HG02870 (cell line): ENCODE measurements around the gene KRTAP10-2.

Experiments
- ATAC-seq: cut with Tn5 transposase; IDR thresholded peaks from one replicate; pipeline ENCODE4 v1.9.1; 2021; ENCODE audit warnings: mild to moderate bottlenecking, moderate library complexity; ENCODE audit not compliant: unreplicated experiment

KRTAP10-2 gene

DNA sequence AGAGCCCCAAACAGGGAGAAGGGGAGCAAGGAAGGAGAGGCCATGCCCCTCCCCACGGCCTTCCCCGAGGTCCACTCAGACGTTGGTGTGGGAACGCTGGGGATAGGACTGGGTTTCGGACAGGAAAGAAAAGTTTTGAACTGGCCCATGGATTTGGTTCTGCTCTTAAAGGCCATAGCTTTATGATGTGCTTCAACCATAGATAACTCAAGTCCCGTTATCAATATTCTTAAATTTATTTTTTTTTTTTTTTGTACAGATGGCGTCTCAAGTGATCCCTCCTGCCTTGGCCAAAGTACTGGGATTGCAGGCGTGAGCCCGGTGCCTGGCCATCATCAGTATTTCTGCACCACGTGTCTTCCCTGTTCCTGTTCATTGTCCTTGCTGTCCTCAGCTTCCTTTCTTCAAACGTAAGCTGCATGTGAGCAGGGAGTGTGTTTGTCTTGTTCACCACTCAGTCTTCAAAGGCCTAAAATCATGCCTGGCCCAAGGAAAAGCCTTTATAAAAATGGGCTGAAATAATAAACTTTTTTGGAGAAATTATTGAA lies 10.5 kb downstream of the KRTAP10-2 start:
- no peak for ATAC-seq

DNA sequence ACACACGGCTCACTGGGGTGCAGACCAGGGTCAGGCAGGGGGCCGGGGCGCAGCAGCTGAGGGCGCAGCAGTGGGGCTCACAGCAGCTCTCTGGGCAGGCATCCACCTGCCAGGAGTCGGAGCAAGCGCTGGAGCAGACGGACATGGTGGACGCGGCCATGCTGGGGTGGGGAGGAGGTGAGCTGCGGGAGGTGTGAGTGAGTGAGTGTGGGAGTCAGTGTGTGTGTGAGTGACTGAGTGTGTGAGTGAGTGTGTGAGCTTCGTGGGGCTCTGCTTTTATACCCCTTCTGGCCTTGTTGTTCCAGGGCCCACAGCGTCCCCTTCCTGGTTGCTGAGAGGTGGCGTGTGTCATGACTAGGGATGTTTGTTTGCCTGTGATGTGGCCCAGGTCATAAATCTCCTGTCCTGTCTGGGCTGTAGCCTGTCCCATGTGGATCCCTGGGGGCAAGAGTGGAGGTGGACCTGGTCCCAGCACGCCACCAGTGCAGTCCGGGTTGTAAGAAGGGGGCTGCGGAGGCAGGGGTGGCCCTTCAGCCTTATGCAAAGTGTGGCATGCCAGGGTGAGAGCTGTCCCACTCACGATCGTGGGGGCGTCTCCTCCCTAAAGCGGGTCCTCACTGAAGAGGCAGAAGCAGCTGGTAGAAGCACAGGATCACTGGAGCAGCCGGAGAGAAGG lies 11.2 kb downstream of the KRTAP10-2 start, which contains the start of gene KRTAP10-1:
TSS of gene KRTAP10-1 (minus strand) at position 205 of the 676 bp plus-strand sequence. CDS start at position 160, 45 bp downstream.
- ATAC-seq = no peak

DNA sequence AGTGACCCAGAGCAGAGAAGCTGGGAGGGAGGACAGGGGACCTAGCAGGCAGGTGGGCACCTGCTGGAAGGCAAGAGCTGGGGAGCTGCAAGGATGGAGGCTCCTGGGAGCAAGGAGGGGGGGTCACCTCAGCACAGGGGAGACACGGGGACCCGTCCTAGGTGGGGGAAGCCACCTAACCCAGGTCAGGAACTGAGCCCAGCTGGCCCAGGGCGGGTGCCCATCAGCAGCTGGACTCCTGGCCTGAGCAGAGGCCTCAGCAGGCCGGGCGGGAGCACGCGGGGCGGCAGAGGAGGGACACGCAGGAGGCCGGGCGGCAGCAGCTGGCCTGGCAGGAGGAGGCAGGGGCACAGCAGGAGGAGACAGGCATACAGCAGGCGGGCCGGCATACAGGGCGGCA lies 12.3 kb downstream of the KRTAP10-2 start:
- ATAC-seq = no peak

DNA sequence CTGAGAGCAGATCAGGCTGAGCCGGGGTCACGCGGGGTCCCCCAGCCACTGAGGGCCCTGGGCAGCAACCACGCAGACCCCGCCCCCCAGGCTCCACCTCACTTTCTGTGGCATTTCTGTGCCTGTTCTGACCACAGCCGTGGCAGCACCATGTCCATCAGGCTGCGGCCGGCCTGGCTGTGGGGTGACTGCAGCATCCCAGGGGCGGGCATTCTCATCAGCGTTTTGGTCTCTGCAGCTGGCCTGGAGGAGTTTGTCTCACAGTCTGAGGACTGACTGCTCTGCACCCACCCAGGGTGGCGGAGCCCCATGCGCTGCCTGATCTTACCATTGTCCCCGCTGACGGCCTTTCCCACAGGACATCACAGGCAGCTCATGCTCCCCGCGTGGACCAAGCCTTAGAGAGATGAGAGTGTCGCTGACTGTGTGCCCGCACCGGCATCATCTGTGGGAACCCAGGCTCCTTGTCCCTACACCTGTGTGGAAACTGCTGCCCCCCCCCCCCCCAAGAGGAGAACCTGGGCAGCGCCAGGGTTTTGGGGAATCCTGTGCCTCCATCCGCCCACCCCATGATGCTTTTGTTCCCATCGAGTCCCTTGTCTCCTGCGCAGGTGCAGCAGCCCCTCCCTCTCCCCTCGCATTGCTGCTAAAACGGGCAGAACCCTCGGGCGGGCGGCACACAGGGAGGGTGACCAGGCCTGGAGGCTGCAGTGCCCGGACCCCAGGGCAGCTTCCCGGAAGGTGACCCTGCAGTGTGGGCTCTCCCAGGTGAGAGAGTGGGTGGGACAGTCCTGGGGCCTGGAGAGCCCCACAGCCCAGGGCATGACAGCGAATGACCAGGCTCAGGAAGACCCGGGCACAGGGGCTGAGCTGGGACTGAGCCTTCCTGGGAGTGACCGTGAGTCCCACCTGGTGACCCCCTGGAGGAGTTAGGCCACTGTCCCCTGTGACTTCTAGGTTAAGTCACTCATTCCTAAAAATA lies 13.1 kb downstream of the KRTAP10-2 start:
- no peak for ATAC-seq

DNA sequence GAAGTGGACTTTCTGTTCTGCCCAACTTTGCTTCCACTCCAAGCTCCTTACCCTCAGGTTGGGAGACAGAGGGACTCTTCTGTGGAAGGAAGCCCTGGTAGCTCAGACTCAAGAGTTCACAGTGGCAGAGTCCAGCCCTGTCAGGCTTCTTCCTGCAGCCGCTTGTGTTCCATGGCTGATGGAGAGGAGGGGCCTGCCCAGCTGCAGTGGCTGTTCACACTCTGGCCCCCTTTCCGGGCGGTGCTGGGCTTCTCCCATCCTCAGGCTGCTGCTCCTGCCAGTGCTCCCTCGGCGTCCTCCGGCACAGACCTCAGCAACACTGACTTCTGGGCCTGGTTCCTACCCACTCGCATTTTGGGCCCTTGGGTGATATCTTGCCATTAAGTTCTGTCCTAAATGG lies 15.3 kb downstream of the KRTAP10-2 start:
- no peak for ATAC-seq

DNA sequence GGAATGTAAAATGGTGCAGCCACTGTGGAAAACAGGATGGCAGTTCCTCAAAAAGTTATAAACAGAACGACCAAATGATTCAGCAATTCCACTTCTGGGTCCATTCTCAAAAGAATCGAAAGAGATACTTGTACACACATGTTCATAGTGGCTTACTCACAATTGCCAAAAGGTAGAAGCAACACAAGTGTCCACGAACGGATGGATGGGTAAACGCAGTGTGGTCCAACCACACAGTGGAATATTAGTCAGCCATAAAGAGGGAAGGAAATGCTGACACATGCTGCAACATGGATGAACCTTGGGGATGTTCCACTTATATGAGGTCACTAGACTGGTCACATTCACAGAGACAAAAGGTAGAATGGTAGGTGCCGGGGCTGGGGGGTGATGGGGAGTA lies 16.6 kb downstream of the KRTAP10-2 start:
- no peak for ATAC-seq

DNA sequence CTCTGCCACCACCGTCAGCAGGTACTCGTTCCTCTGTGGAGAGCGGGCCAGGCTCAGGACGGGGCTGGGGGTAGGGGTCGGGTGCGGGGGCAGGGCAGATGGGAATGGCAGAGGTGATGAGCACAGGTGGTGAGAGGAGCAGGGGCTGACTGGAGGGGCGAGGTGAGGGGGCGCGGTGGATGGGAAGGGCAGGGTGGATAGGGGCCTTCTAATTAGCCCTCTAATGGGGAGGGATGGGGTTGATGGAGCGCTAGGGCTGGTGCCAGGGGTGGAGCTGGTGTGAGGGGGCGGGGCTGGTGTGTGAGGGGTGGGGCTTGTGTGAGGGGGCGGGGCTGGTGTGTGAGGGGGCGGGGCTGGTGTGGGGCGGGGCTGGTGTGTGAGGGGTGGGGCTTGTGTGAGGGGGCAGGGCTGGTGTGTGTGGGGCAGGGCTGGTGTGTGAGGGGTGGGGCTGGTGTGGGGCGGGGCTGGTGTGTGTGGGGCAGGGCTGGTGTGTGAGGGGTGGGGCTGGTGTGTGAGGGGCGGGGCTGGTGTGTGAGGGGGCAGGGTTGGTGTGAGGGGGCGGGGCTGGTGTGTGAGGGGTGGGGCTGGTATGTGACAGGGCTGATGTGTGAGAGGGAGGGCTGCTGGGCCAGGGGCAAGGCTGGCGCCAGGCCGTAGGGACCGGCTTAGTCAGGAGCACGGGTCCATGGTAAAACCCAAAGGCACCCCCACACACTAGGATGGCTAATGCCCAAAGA lies 17.2 kb downstream of the KRTAP10-2 start:
- ATAC-seq = no peak

DNA sequence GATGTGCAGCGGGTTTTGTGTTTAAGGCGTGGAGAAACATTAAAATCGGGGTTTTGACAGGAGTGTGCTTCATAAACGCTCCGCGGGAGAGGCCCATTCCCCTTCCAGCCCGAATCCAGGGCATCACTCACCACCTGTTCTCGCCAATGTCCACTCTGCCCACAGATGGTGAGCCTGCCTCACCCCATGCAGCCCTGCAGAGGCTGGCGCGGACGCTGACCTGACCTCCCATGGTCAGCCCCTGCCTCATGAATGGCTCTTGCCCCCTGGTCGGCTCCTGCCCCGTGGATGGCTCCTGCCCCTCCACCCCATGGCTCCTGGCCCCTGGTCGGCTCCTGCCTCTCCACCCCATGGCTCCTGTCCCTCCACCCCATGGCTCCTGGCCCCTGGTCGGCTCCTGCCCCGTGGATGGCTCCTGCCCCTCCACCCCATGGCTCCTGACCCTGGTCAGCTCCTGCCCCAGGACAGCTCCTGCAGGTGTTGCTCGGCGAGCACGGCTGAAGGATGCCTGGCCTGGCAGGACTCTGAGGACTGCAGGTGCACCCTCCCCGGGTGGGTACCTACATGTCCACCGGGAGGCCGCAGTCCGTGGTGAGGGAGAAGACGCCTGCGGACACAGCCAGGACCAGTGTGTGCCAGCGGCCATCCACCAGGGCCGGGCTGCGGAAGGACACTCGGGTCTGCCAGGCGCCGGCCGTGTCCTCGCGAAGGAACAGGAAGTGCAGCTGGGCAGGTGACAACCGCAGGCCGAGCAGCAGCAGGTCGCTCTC lies 18.0 kb downstream of the KRTAP10-2 start:
- no peak for ATAC-seq

DNA sequence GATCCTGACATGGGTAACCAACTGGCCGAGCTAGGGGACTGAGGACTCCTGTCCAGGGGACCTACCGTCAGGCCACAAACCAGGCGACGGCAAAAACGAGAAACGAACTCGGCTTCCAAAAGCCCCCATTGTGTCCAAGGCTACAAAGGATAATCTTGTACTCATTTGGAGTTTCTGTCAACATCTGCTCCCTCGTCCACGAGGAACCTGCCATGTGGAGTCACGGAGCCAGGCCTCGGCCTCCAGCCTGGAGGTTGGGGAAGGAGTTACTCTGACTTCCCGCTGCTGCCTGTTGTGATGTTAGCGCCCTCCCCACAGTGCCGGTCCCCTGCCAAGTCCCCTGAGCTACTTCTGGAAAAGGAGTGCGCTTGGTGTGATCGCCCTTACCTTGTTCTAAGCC lies 18.6 kb downstream of the KRTAP10-2 start:
- no peak for ATAC-seq

DNA sequence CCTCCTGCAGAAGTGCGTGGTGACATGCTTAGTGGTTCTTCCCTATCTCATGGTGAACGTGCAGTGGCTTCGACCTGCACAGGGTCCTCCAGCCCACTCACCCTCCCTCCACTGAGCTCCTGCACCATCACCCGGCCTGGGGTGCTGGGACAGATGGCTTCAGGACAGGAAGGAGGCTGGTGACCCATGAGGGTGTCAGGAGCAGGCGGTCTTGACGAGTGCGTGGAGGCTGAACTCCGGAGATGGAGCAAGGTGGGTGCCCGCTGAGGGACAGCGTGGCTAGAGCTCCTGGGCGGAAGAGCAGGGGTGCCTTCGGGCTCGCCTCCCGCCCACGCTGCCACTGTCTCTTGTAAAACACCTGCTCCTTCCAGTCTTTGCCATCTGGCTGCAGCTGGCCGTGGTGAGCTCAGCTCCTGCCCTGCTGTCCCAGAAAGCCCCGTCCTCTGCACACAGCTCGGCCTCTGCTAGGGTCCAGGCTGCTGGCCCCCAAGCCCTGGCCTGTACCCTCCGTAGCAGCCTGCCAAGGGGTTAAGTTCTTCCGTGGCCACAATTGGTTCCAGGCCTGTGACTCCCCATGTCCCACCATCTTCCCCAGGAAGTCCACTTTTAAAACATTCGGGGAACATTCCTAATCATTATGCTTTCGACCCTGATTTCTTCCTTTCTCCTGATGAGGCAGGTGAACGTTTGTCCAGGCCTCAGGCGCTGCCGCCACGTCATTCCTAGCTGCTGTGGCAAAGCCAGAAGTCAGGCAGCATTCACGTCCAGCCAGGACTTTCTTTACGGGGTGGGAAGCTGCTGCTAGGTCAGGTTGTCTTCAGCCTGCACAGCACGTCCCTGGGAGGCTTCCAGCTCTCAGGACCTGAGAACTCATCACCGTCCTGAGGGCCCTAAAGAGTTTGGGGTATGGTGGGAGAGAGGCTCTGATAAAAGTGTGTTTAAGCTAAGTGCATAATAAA lies 19.4 kb downstream of the KRTAP10-2 start:
- no peak for ATAC-seq

DNA sequence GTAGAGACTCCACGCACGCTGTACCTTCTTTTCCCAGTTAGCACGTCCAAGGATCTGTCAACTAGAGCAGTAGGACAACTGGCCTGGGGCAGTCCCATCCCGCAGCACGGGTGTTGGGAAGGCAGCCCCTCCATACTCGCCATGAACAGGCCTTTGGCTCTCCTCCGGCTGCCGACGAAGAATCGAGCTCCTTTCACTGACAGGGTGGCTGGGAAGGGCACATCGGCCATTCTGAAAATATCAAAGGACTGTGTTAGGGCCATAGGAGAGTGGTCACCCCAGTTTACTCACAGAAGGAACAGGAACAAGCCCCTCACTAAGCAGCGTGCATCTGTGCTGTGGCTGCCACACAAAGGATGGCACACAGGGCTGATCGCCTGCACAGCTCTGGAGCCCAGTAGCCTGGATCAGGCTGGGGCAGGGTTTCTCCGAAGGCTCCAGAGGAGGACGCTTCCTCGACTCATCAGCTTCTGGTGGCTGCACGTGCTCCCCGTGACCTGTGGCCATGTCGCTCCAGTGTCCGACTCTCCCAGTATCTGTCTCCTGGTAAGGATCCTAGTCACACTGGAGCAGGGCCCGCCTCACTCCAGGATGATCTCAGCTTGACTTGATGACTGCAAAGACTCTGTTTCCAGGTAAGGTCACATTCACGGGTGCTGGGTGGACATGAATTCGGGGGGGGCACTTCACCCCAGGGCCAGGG lies 20.3 kb downstream of the KRTAP10-2 start:
- no peak for ATAC-seq

DNA sequence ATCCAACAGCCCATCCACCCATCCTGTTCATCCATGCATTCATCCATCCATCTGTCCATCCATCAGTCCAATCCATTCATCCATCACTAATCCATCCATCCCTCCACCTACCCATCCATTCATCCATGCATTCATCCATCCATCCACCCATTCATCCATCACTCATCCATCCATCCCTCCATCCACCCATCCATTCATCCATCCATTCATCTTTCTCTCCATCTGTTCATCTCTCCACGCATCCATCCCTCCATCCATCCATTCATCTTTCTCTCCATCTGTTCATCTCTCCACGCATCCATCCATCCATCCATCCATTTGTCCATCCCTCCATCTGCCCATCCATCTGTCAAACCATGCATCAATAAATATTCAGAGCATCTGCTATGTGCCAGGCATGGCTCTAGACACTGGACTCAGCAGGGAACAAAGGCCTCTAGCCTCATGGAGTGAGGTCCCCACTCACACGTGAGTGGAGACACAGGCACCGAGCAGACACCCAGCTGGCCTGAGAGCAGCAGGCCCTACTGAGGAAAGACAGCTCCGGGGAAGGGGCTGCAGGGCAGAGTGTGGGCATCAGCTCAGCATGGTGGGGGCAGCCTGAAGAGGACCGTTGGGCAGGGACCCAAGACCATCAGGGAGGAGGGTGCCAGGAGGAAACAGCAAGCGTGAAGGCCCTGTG lies 20.9 kb downstream of the KRTAP10-2 start:
- no peak for ATAC-seq

DNA sequence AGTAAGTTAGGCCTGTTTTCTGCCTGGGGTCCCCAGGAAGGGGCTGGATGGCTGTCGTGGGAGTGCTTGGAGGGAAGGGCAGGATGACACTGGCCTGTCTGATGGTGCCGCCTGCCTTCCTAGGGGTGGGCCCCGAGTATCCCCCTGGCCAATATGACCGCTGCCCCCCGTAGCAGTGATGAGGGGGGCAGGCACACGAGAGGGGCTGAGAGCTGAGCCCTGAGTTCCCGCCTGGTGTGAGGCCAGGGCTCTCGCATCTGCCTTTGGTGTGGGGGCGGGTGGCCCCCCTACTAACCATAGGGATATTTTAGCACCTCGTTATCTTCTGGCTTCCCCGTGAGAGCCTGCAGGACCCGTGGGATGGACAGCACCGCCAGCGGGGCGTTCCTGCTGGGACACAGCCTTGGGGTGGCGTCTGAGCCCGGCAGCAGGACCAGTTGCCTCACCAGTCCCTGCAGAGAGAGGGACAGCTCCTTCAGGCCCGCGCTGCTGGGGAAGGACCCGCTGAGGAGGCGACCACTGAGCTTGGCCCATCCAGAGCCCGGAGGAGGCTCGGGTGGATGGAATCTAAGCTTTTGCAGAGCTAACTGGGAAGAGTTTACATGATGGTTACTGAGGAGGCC lies 21.7 kb downstream of the KRTAP10-2 start:
- no peak for ATAC-seq

DNA sequence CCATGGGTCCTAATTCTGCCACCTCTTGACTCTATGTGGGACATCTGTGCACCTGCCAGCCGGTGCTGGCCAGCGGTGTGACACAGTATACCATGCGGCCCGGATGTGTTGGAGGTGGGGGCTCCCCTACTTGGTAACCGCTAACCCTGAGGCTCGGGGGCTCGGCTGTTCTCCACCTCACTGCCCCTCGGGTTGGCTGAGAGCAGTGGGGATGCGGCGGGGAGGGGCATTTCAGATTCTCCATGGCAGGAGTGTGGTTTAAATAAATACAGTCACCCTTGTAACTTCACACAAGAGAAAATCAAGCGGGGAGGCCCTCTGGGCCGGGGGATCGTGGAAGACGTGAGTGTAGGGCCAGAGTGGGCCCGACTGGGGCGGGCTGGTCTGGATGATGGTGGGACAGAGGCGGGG lies 22.3 kb downstream of the KRTAP10-2 start:
- no peak for ATAC-seq

DNA sequence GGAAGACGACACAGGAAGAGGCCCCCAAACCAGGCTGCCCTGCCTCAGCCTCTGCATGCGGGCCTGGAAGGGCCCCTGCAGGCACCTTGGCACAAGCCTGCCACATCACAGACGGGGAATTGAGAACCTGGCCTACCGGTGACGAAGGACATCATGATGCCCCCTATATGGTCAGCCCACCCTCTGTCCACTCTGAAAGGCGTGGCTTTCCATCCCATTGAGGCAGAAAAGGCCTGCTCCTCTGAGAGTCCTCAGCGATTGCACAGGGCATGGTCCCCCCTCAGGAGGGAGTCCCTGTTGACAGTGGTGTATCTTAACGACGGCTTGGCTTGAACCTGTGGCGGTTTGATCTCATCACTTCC lies 22.7 kb downstream of the KRTAP10-2 start:
- no peak for ATAC-seq

DNA sequence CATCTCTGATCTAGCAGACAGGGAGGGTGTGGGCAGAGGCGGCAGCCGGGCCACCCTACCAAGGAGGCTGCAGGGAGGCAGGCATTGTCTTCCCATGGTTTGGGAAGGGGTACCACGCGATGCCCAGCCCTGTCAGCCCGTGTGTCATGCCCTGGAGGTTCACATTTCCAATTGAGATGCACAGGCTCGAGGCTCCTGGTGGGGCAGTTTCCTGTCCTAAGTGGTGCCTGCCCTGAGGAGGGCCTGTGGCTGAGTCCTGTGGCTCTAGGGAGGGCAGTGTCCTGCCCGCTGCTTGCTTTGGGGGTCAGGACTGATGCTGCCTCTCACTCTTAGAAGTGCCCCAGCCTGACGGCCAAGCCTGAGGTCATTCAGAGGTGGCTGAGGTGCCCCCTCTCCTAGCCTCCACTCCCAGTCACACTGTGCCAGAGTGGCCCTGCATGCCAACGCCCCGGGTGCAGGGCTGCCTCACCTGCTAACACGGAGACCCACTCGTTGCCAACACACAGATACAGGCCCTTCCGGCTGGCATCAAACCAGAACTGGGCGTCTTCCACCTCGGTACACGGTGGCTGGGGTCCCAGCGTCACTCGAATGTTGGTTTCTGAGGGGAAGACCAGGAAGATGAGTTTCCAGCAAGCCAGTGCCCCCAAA lies 23.2 kb downstream of the KRTAP10-2 start:
- ATAC-seq = no peak
